SW 1271 (cell line): ENCODE results near the gene TMEM214.

Source experiments
- DNase-seq, 2 experiments: peaks; one replicate each; lab custom pipeline; 2025; lab: John Stamatoyannopoulos, UW

TMEM214 gene

DNA sequence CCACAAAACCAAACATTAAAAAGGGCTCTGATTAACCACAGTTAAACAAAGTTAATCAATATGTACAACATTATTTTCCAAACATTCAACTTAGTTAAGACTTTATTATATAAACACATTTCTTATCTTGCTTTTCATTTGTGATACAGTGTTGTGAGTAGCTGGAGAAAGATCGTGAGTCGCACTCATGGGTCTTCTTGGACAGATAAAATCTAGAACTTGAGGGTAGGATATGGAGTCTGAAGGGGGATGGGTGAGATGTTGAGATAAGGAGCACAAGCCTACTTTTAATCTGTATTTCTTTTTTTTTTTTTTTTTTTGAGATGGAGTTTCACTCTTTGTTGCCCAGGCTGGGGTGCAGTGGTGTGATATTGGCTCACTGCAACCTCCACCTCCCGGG is 22.6 kb upstream of the TMEM214 start:
- no peak for DNase-seq

DNA sequence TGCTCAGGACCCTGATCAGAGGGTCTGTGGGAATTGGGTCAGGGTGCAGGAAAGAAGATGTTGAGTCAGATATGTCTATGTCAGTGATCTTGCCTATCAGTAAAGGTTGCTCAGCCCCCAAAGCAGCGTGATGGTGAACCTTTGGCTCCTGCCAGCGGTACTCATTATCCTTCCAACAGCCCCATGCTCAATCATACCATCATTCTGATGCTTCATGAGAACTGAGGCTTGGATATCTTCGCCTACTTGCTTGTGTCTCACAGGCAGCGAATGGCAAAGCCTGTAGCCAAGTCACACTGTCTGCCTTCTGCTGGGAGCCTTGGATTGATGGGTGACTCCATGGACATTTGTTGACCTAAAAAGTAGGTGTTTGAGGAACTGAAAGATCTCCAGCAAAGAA is 19.0 kb upstream of the TMEM214 start:
- no peak for DNase-seq

DNA sequence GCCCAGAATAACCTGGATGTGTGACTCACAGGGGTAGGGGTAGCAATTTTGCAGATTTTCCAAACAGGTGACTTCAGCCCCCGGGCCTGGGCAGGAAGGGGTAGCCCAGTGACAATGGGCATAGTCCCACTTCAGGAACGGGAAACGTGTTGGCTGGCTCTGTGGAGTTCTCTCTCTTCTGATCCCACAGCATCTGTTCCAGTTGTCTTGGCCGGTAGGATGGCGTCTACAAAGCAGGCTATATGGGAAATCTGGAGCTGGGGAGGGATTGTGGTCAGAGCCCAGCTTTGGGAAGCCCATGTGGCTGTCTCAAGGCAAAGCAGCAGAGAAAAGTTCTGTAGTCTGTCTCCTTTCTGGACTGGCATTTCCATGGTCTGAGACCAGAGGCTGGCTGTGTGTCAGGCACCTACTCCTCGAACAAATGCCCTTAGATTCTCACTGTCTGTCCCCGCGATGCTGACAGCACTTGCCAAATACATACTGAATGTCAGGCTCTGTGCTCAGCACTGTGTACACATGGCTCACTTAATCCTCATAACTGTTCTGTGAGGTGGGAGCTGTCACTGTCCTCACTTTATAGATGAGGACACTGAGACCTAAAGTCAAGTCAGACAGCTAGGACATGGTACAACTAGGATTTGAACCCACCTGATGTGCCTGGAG is 17.9 kb upstream of the TMEM214 start:
- DNase-seq: no peak

GRCh38 chr2:27016801-27017325 is 15.9 kb upstream of the TMEM214 start:
- DNase-seq: peak in 1 of 2 experiments; percentile 68

GRCh38 chr2:27018142-27018541 is 14.6 kb upstream of the TMEM214 start:
- no peak for DNase-seq

DNA sequence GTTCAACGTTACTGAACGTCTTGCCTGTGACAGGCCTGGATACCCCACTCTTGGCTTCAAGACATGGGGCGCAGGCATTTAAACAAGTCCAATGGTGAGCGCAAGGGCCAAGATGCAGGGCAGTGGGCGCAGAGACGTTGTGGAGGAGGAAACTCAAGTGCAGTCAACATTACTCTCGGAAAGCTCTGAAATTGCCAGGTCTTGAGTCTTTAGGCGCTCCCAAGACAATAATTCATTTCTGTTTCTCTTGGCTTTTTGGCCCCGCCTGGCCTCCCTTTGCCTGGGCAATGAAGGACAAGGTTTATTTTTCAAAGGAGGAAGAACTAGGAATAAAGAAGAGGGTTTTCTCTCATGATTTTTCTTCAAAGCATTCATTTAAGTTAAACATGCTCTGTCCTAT is 13.3 kb upstream of the TMEM214 start:
- DNase-seq: no peak

GRCh38 chr2:27019931-27020855 is 12.6 kb upstream of the TMEM214 start:
- DNase-seq: no peak

DNA sequence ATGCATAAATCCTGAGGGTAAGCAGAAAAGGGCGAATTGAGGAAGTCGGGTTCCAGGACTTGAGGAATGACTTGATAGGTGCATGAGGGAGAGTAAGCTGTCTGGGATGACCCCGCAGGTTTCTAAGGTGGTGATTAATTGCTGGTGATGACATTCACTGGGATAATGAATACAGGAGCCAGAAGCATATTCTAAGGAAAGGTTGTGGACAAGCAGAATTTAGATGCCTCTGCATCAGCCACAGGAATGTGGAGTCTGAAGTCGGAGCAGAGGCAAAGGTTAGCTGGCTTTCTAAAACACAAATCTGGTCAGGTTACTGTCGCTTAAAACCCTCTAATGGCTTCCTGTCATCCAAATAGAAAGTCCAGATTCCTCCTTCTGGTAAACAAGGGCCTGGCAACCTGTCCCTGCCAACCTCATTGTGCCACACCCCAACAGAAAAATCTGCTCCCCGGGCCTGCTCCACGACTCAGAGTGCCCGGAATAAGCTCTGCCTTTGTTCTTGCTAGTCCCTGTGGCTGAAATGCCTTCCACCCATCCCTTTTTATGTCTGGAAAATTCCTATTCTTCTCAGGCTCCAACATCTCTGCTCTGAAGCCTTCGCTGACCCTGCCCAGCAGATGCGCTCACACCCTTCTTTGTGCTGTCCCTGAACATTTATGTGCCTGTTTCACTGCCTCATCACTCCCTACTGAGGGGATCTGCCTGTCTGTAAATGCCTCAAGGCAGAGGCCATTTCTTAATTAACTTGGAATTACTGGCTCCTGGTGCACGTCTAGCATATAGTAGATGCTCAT is 11.3 kb upstream of the TMEM214 start:
- no peak for DNase-seq

DNA sequence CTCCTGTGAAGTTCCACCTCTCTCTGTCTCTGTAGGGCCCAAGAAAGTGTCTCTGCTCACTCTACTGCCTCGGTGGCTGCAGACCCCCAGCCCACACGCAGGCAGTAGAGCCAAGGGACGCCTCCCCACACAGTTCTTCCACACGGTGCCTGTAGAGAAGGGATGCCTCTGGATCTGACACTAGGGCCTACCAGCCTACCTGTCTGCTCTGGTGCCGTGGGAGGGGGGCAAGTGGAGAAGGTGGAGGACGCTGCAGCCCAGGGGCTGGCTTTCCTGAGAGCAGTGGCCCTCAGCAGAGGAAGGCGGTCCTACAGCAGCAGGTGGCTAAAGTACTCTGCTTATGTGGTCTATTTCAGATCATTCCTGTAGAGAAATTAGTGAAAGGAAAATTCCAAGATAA is 9.0 kb upstream of the TMEM214 start:
- DNase-seq: no peak

GRCh38 chr2:27024188-27024587 is 8.6 kb upstream of the TMEM214 start:
- DNase-seq: no peak

- DNase-seq: no peak
Measured at GRCh38 chr2:27024812-27025211, 8.0 kb upstream of the TMEM214 start.

DNA sequence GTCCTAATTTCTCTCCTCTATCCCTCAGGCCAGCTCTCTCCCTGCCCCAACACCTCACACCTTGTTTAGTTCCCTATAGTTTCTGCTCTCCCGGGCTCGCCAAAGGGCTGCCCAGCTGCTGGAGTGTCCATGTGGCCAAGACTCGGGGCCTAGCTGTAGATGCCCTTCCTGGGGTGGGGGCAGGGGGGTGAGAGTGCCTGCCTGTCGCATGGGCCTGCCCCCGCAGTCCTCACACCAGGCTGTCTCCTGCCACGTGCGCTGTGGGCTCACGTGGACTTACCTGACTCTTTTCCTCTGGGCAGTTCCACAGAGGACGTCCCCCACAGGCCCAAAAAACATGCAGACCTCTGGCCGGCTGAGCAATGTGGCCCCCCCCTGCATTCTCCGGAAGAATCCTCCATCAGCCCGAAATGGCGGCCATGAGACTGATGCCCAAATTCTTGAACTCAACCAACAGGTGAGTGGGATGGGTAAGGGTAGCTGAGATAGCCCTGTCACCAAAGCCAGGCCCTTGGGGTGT is 7.4 kb upstream of the TMEM214 start:
- no peak for DNase-seq

DNA sequence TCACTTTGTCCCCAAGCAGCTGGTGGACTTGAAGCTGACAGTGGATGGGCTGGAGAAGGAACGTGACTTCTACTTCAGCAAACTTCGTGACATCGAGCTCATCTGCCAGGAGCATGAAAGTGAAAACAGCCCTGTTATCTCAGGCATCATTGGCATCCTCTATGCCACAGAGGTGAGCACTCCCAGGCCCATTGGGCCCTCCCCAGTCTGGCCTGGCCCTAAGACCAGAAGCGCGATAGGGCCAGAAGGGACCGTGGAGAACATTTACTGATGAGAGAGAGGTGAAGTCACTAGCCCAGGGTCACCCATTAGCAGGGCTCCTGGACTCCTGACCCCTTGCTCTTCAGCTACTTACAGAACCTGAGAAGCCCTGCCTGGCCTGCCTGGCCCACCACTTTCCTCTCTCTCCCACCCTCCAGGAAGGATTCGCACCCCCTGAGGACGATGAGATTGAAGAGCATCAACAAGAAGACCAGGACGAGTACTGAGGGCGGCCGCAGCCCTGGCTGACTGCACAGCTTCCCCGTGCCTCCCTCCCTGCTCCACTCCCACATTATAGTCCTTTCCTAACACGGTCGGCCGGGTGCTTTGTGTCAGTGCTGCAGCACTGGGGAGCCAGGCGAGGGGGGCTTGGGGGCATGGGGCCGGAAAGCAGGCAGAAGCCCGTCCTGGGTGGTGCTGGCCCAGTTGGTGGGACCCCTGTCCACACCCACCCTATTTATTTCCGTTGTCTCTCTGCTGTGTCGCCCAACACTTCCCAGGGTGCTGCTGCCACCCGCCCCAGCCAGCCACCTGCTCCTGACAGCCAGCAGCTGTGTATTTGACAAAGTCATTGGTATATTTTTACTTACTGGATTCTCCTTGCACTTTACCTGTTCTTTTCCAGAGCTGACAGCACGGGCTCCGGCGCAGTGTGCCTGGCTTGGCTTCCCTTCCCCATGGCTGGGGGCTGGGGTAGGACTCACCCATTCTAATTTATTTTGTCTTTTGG is 6.6 kb upstream of the TMEM214 start:
- DNase-seq: no peak

- DNase-seq: no peak
Measured at GRCh38 chr2:27027211-27027651, 5.5 kb upstream of the TMEM214 start.

- DNase-seq: no peak
Measured at GRCh38 chr2:27029051-27029450, 3.7 kb upstream of the TMEM214 start.

GRCh38 chr2:27033253-27033852 is 588 bp downstream of the TMEM214 start:
- no peak for DNase-seq

GRCh38 chr2:27038012-27038411 is 5.2 kb downstream of the TMEM214 start:
- DNase-seq: no peak

DNA sequence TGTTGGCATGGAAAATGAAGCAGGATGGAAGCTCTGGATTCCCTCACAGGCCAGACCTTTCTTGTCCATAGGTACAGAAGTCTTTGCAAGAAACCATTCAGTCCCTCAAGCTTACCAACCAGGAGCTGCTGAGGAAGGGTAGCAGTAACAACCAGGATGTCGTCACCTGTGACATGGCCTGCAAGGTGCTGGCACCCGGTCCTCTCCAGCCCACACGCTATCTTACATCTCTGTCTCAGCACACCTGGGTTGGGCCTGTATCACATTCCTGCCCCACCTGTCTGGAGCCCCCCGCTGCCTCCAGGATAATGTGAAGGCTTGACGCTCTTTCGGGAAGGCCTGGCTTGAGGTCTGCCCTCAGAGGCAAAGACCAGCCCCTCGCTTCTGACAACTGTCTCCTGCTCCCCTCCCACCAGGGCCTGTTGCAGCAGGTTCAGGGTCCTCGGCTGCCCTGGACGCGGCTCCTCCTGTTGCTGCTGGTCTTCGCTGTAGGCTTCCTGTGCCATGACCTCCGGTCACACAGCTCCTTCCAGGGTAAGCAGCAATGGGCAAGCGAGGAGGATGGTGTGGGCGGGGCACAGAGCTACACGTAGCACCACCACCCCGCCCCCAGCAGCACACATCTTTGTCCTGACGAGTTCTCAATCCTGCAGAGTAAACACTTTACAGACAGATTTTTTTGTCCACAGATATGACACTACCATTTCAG is 6.0 kb downstream of the TMEM214 start:
- DNase-seq: no peak

GRCh38 chr2:27039426-27039825 is 6.7 kb downstream of the TMEM214 start:
- DNase-seq: no peak

DNA sequence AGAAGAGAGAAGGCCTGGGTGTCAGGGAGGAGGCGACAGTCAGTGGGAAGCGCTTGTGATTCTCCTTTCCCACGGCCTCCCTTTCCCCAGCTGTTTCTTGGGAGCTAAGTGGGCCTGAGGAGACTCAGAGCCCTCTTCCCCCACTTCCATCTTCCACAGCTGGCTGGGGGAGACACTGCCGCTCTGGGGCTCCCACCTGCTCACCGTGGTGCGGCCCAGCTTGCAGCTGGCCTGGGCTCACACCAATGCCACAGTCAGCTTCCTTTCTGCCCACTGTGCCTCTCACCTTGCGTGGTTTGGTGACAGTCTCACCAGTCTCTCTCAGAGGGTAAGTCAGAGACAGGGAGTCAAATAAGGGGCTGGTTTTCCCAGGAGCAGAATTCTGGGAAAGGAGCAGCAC is 7.1 kb downstream of the TMEM214 start:
- no peak for DNase-seq
